HUDEP-2 (cell line): ENCODE data around the gene WAS.
A peak's percentile ranks its signal among the peaks of the same experiment; 100 is the strongest.

ENCODE experiments used
- DNase-seq, 76 experiments: peaks; one replicate each; lab custom pipeline; 2025; ENCODE audit not compliant: unreplicated experiment in 76 of 76; lab: John Stamatoyannopoulos, UW

Gene WAS

DNA sequence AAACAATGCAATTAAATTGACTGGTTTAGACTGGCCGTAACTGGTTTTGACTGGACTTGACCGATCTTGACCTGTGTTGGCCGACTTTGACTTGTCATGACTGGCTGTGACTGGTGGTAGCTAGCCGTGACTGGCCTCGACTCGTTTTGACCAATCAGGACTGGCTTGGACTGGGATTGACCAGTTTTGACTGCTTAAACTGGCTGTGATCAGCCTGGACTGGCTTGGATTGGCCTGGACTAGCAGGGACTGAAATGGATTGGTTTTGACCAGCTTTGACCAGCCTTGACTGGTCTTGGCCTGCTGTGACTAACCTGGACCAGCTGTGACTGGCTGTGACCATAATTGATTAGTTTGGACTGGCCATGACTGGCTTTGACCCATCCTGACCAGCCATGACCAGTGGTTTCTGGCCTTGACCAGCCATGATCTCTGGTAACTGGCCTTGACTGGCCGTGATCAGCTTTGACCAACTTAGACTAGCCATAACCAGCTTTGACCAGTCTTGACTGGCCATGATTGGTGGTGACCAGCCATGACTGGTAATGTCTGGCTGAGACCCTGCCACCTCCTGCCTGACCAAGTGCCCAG is 26.0 kb downstream of the WAS start:
- DNase-seq: no peak

DNA sequence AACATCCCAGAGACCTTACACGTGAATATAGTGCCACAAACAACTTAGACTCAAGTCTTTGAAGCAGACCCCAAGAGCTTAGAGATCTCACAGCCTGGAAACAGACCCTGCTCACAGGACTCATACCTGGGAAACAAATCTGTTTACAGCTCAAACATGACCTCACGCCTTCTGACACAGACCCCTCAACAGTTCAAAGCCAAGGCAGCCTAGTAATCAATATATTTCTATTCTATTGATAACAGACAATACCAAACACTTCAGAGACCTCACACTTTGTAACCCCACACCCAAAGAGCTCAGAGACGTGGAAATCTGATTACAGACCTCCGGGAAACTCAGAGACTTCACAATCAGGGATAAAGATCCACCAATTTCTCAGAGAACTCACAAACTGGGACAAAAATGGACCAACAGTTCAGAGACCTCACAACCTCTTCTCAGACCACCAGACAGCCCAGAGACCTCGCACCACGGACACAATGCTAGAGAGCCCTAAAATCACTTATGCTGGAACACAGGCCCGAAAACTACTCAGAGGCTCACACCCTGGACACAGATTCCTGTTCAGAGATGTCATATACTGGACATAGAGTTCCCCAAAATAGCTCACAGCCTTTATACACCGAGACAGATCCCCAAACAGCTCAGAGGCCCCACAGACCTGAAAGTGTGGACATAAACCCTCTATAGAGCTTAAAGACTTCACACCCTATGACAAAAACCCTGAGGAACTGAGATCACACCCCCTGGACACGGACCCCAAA is 27.7 kb downstream of the WAS start:
- DNase-seq: no peak

DNA sequence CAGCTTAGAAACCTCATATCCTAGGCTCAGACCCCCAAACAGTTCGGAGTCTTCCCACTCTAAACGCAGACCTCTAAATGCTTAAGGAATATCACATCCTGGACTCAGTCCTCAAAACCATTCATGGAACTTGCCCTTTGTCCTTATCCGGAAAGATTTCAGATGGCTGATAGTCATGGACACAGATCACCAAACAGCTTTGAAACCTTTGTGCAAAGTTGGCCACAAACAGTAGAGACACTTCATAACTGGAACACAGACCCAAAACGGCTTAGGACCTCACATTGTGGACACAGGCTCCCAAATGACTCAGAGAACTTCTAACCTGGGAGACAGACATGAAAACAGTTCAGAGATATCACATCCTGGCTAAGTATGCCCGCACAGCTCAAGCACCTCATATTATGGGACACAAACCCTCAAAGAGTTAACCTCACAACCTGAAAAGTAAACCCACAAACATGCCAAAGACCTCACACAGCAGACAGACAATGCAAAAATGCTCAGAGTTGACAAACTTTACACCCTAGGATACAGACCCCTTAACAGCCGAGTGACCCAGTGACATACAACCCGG is 28.4 kb downstream of the WAS start:
- no peak for DNase-seq

DNA sequence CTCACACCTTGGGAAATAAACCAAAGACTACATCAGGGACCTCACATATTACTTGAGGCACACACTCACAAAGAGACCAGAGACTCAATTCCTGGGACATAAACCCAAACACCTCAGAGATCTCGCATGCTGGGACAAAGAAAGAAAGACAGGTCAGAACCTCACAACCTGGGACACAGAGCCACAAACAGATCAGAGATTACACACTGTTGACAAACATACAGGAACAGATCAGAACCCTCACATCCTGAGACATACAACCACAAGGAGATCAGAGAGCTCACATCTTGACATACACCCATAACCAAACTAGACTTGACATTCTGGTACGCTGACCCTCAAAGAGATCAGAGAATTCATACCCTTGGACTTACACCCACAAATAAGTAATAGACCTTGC is 30.2 kb downstream of the WAS start:
- no peak for DNase-seq

DNA sequence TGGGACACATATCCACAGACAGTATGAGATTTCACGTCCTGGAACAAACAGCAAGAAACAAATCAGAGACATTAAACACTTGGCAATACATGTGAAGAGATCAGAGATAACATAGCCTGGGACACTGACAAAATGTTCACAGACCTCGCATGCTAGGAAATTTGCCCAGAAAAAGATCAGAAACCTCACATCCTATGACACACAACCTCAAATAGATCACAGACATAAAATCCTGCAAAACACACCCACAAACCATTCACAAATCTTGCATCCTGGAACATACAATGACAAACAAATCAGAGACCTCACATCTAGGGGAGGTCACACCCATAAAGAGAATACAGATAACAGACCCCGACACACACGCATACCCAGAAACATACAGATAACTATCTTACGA is 31.0 kb downstream of the WAS start:
- no peak for DNase-seq

DNA sequence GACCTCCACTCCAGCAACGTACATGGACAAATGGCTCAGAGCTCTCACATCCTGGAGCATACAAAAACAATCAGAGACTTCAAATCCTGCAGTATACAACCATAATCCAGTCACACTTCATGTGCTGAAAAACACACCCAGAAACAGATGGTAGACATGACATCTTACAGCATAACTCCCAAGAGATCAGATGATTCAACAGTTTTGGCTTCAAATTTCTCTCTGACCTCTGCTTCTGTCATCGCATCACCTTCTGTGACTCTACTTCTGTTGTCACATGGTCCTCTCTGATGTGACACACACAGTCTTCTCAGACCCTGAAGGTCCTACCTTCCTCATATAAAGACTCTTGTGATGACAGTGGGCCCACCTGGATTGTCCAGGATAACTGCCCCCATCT is 31.5 kb downstream of the WAS start:
- no peak for DNase-seq

DNA sequence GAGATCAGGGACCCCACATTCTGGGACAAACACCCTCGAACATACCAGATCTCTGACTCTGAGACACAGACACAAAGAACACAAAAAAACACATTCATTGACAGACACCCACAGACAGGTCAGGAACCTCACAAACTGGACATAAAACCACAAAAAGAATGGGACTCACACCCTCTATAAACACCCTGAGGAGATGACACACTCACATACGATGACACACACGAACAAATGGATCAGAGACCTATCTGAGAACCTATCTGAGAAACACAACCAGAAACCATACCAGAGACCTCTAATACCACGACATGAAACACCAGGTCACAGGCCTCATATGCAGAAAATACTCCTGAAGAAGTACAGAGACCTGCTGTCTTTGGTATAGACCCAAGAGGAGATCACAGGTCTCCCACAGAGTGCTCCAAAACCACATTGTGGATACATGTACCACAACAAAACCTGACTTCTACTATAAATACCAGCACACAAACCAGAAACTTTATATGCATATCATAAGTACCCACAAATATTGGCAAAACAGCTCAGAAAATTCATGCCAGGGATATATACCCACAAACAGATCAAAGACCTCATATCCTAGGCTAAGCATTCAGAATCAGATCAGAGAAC is 32.4 kb downstream of the WAS start:
- DNase-seq: no peak

DNA sequence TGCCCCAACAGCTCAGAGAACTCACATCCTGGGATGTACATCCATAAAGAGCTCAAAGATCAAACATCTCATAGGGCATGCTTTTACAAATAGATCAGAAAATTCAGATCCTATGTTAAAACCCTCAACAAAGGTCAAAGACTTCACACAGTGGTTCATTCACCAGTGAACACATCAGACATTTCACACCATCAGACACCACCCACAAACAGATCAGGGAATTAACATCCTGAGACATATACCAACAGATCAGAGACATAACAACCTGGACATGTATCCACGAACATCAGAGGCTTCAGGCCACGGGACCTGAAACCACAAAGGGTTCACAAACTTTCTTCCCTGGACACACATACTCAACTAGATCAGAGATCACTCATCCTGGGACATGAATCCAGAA is 36.4 kb downstream of the WAS start:
- no peak for DNase-seq

DNA sequence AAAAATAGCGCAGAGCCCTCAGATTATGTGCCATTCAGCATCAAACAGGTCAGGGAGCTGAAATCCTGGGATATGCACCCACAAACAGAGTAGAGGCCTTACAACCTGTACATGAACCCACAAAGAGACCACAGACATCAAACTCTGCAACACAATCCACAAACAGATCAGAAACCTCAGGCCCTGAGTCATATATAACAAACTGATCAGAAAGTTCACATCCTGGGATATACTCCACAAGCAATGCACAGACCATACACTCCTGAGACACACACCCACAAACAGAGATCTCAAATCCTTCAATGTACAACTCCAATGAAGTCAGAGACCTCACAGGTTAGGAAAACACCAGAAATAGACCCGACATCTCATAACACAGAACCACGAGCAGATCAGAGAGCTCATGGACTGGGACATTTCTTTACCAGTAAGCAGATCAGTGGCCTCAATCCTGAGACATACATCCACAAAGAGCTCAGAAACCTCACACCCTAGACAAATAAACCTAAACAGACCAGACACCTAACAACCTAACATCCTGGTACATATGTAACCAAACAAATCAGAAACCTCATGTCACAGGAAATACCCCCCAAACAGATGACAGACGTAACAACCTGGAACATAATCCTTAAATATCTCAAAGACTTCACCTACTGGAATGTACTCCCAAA is 37.1 kb downstream of the WAS start:
- DNase-seq: no peak

DNA sequence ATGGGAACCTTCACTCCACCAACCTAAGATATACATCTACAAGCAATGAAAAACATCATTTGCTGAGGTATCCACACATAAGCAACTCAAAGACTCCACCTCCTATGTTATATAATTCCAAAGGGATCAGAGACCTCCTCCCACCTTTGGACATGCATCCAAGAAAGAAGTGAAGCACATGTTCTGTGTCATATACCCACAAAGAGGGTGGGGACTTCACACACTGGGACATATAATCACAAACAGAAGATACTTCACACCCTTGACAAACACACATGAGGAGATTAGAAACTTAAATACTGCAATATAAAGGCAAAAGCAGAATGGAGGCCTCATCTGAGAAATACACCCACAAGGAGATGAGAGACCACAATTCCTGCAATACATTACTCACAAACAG is 38.3 kb downstream of the WAS start:
- DNase-seq: no peak

DNA sequence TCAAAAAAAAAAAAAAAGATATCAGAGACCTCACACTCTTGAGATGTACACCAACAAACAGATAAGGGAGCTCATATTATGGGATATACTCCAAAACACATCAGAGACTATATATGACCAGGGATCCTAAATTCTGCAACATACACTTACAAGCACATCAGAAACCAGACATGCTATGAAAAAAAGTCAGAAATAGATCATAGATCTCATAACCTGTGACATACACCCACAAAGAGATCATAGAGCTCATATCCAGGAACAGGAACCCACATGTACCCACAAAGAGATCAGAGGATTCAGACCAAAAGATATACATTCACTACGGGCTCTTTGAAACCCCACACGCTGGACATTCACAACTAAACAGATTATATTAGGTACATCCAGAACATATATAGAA is 43.0 kb downstream of the WAS start:
- no peak for DNase-seq

DNA sequence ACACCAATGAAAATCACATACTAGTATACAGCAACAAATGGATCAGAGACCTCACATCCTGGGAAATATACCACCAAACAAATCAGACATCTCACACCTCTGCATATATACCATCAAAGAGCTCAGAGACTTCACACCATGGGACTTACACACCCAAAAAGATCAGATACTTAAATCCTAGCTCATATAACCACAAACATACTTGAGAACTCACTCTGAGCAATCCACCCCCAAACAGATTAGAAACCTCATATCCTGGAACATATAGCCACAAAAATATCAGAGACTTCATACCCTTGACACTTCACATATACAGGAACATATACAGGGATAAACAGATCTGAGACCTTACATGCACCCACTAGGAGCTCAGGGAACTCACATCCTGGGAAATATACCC is 45.1 kb downstream of the WAS start:
- no peak for DNase-seq

DNA sequence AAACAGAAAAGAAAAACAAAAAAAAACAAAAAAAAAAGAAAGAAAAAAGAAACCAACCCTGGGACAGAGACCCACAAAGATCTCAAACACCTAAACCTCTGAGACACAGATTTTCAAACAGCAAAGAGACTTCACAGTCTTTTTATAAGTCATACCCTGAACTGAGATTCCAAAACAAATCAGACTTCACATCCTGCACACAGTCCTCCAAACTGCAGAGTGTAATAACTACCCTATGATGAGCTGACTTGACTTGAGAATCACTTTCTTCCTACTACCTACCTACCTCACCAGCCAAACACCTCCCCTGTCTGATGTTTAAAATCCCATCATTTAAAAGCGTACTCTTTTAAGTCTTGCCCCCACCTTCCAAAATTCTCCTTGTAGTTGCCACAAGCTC is 52.7 kb downstream of the WAS start:
- no peak for DNase-seq

DNA sequence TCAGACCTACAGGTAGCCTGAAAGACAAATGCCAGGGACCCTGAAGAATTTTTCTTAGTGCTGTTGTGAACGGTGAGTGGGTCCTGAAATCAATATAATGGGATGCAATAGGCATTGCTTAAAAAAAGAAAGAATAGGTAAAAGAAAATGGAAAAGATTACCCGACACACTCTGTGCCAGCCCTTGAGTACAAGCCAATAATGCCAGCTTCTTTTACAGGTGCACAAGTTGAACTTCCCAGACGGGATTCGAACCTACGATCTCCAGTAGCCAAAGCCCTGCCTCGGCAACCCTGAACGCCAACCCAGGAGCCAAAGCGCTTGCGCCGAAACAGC is 53.2 kb downstream of the WAS start:
- DNase-seq: no peak

DNA sequence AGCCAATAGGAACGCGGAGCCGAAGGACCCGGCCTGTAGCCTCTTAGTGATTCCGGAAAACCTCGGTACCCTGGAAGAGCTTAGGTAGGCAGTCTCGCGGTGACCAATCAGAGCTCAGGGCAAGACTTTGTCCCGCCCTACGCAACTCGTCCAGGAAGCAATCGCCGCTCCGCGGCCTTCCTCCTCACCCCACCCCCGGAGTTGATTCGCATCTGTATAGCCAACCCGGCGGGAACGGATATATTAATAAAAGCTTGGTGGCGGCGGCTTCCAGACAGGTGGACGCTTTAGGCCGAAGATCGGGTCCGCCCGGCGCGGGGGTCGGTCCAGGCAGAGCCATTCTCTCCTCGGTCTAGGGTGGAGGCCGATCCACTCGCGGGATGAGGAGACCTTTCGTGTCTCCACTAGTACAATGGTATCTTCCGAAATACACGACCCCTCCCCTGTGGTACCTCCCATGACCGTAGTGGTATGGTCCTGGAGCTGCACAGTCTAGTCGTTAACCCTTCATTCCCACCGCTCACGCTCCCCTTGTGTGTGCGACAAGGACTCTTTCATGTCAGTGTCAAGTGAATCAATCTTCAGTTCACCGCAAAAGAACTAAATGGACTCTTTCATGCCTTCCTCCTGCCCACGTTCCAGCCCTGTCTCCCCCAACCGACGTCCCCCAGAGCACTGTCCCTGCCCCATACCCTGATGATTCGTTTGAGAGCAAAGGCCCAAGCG is 53.8 kb downstream of the WAS start:
- DNase-seq: peak in 75 of 76 experiments; percentile 22 to 93 (median 83)

DNA sequence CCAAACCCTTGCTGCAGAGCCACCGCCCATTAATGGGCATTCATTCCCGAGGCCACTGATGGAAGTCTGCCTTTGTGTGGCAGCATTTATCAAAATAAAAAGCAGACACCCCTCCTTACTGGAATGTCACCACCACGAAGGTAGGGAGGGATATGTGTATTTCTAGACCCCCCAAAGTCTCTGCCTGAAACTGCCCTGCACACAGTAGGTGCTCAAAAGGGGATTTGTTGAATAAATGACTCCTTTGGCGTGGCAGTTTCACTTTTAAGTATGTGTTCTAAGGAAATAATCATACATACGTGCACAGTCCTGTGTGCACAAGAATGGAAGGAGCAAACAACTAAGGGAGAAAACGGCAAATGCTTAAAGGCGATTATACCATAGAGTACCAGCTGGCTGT is 54.3 kb downstream of the WAS start:
- peak in 2 of 76 experiments; percentile 2 to 25 for DNase-seq
